Loucy (cell line): Measurements from ENCODE around the gene CAMK1G.

Experiments
- EZH2phosphoT487 ChIP-seq: fragments of 200-600 bp; IDR thresholded peaks from 2 replicates; pipeline ENCODE4 v1.6.1; 2018; ENCODE audit warnings: antibody characterized with exemption, mild to moderate bottlenecking, moderate library complexity, borderline replicate concordance
- TF ChIP-seq, protein P1 (sequence below): fragments of 200-600 bp; sonication (generic); conservative IDR thresholded peaks from 2 replicates; pipeline ENCODE4 v1.5.1; 2014; ENCODE audit warnings: mild to moderate bottlenecking, antibody characterized with exemption, low read length

DNA sequence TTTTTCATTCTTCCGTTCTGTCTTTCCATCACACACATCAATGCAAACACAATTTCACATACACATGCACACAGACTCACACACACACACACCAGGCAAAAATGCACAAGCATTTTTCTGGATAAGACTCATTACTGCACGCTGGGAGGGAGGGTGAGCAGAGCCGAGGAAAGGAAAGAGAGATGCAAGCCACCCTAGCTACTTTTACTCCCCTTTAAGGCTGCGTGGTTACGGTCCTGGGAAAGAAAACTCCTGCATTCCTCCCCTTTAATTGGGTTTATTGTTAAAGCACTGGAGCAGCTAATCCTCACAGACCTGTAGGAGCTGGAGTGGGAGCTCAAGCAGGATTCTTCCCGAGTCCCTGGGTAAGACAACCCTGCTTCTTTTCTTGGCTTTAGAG is at the start of gene CAMK1G:
- TF ChIP-seq, protein P1, sequence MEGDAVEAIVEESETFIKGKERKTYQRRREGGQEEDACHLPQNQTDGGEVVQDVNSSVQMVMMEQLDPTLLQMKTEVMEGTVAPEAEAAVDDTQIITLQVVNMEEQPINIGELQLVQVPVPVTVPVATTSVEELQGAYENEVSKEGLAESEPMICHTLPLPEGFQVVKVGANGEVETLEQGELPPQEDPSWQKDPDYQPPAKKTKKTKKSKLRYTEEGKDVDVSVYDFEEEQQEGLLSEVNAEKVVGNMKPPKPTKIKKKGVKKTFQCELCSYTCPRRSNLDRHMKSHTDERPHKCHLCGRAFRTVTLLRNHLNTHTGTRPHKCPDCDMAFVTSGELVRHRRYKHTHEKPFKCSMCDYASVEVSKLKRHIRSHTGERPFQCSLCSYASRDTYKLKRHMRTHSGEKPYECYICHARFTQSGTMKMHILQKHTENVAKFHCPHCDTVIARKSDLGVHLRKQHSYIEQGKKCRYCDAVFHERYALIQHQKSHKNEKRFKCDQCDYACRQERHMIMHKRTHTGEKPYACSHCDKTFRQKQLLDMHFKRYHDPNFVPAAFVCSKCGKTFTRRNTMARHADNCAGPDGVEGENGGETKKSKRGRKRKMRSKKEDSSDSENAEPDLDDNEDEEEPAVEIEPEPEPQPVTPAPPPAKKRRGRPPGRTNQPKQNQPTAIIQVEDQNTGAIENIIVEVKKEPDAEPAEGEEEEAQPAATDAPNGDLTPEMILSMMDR, result no peak
- no peak for TF ChIP-seq EZH2phosphoT487
